ENCODE data around the gene AGGF1.

DNA sequence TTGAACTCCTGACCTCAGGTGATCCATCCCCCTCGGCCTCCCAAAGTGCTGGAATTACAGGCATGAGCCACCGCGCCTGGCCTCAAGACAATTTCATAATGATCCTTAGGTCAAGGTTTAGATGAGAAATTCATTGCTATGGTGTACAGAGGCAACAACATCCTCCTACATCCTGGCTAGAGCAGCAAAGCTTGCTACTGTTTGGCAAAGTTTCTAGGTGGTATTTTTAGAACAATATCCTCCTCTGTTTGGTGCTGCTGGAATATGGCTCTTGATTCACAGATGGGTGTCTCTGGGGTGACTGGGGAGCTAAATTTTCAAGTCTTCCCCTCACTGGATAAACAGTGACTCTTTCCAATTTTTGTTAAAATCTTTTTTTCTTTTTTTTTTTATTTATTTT is 46.7 kb upstream of the AGGF1 start:
- TF ChIP-seq EZH2 (IDR thresholded peaks at IDR 0.05; ENCODE audit: low read length) = no peak
- TF ChIP-seq, protein P1, sequence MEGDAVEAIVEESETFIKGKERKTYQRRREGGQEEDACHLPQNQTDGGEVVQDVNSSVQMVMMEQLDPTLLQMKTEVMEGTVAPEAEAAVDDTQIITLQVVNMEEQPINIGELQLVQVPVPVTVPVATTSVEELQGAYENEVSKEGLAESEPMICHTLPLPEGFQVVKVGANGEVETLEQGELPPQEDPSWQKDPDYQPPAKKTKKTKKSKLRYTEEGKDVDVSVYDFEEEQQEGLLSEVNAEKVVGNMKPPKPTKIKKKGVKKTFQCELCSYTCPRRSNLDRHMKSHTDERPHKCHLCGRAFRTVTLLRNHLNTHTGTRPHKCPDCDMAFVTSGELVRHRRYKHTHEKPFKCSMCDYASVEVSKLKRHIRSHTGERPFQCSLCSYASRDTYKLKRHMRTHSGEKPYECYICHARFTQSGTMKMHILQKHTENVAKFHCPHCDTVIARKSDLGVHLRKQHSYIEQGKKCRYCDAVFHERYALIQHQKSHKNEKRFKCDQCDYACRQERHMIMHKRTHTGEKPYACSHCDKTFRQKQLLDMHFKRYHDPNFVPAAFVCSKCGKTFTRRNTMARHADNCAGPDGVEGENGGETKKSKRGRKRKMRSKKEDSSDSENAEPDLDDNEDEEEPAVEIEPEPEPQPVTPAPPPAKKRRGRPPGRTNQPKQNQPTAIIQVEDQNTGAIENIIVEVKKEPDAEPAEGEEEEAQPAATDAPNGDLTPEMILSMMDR (optimal IDR thresholded peaks at IDR 0.05 in 1 of 3, IDR thresholded peaks at IDR 0.05 in 1 of 3, conservative IDR thresholded peaks at IDR 0.05 in 1 of 3; ENCODE audit: extremely low read depth in 1 of 3, insufficient read depth in 2 of 3, low read length in 3 of 3) = no peak
